Erythroblast (primary cell): ENCODE measurements around the gene EOLA1.
"Not testable (repeated sequence)": the region's sequence is repeated elsewhere in the genome, so short reads cannot be mapped to it uniquely, and the experiment has no call there.

Source experiments
- GATA1 ChIP-seq: IDR thresholded peaks from 2 replicates; pipeline ENCODE4 v1.6.1; 2011; ENCODE audit warnings: low read depth, mild to moderate bottlenecking, control low read depth, low read length, moderate library complexity
- POLR2A ChIP-seq: IDR thresholded peaks from 2 replicates; pipeline ENCODE4 v1.6.1; 2011; ENCODE audit warnings: mild to moderate bottlenecking, low read length

GRCh38 chrX:149537474-149537873 is 3.3 kb upstream of the EOLA1 start:
- not testable (repeated sequence) for TF ChIP-seq POLR2A, GATA1
